T47D (cell line): Measurements from ENCODE around the gene GSK3B.

Source experiments
- DNase-seq, 2 experiments: peaks; one replicate each; pipeline versions ENCODE4 v3.0.0 to v3.0.0-alpha.2; 2011 to 2012; ENCODE audit warnings: low read depth in 1 of 2, low spot score in 1 of 2
- JUND ChIP-seq: IDR thresholded peaks from 2 replicates; pipeline ENCODE4 v1.6.1; 2012; ENCODE audit warnings: low read depth
- in situ Hi-C: cut with HindIII; loops from 2 replicates; pipeline ENCODE4 v1.10.0; 2016; ENCODE audit warnings: low sequenced_read_pairs, low pct_unique_long_range_greater_than_20kb

The GSK3B gene

GRCh38 chr3:119792270-119792669 is 302.0 kb downstream of the GSK3B start:
- in situ Hi-C loops = no loop called here
- no peak for TF ChIP-seq JUND
- DNase-seq = no peak

GRCh38 chr3:119790369-119790768 is 303.9 kb downstream of the GSK3B start:
- no peak for DNase-seq
- in situ Hi-C loops = no loop called here
- TF ChIP-seq JUND = no peak

- DNase-seq = no peak
- in situ Hi-C loops = no loop called here
- TF ChIP-seq JUND = no peak
Observed at GRCh38 chr3:119786409-119786808, 307.8 kb downstream of the GSK3B start.

GRCh38 chr3:119783883-119784282 is 310.4 kb downstream of the GSK3B start:
- in situ Hi-C loops = no loop called here
- DNase-seq = no peak
- TF ChIP-seq JUND = no peak

- DNase-seq = no peak
- in situ Hi-C loops = no loop called here
- TF ChIP-seq JUND = no peak
Observed at GRCh38 chr3:119783255-119783654, 311.0 kb downstream of the GSK3B start.

GRCh38 chr3:119782460-119782859 is 311.8 kb downstream of the GSK3B start:
- in situ Hi-C loops = no loop called here
- no peak for DNase-seq
- no peak for TF ChIP-seq JUND

- in situ Hi-C loops = no loop called here
- DNase-seq = no peak
- no peak for TF ChIP-seq JUND
Observed at GRCh38 chr3:119781330-119782198, 312.7 kb downstream of the GSK3B start, which contains the start of gene NR1I2. Gene NR1I2 (plus strand): TSS chr3:119782101.

GRCh38 chr3:119779731-119780383 is 314.4 kb downstream of the GSK3B start:
- DNase-seq = no peak
- in situ Hi-C loops = no loop called here
- no peak for TF ChIP-seq JUND

GRCh38 chr3:119778811-119779210 is 315.4 kb downstream of the GSK3B start:
- DNase-seq = no peak
- no peak for TF ChIP-seq JUND
- in situ Hi-C loops = no loop called here

GRCh38 chr3:119778176-119778575 is 316.1 kb downstream of the GSK3B start:
- no peak for DNase-seq
- in situ Hi-C loops = no loop called here
- TF ChIP-seq JUND = no peak

GRCh38 chr3:119776304-119776703 is 317.9 kb downstream of the GSK3B start:
- TF ChIP-seq JUND = no peak
- no peak for DNase-seq
- in situ Hi-C loops = no loop called here

- in situ Hi-C loops = no loop called here
- DNase-seq = no peak
- no peak for TF ChIP-seq JUND
Observed at GRCh38 chr3:119774444-119774843, 319.8 kb downstream of the GSK3B start.
